ENCODE measurements around the gene PLCD3. TPM values are rescaled to one million over a fixed set of nuclear protein-coding genes. Genes with fewer than 3 reads are reported as not detected.

PLCD3 gene
- total and polyA plus RNA-seq, 2 of the 13 experiments (the other 11 are each of a cell fraction or from before 2014, with no cell fraction given) = 11.3 to 39.1 TPM

- no peak for TF ChIP-seq DPF2 (CRISPR knock-in tag; IDR thresholded peaks at IDR 0.05; ENCODE audit: borderline replicate concordance, low read depth)
- TF ChIP-seq TFE3 (CRISPR knock-in tag; IDR thresholded peaks at IDR 0.05) = no peak
- no peak for TF ChIP-seq HOXA3 (CRISPR knock-in tag; IDR thresholded peaks at IDR 0.05)
- no peak for TF ChIP-seq KLF11 (CRISPR knock-in tag; IDR thresholded peaks at IDR 0.05)
- no peak for TF ChIP-seq CENPX (CRISPR knock-in tag; IDR thresholded peaks at IDR 0.05)
- no peak for TF ChIP-seq ZNF318 (CRISPR knock-in tag; IDR thresholded peaks at IDR 0.05)
- no peak for TF ChIP-seq ZNF598 (CRISPR knock-in tag; IDR thresholded peaks at IDR 0.05; ENCODE audit: borderline replicate concordance)
- TF ChIP-seq MLX (CRISPR knock-in tag; IDR thresholded peaks at IDR 0.05) = no peak
- TF ChIP-seq ZNF136 (CRISPR knock-in tag; IDR thresholded peaks at IDR 0.05; ENCODE audit: low read depth) = no peak
- TF ChIP-seq ZNF337 (CRISPR knock-in tag; IDR thresholded peaks at IDR 0.05; ENCODE audit: borderline replicate concordance, low read depth) = no peak
- no peak for TF ChIP-seq HCFC1 (IDR thresholded peaks at IDR 0.05; ENCODE audit: low read depth, low read length)
- no peak for TF ChIP-seq NFAT5 (CRISPR knock-in tag; IDR thresholded peaks at IDR 0.05)
- no peak for TF ChIP-seq ZFP82 (CRISPR knock-in tag; IDR thresholded peaks at IDR 0.05; ENCODE audit: borderline replicate concordance)
Observed at GRCh38 chr17:45111850-45112249, 20.5 kb downstream of the PLCD3 start (continued).
